ENCODE measurements around the gene PKM. TPM values are rescaled to one million over a fixed set of nuclear protein-coding genes. Genes with fewer than 3 reads are reported as not detected.
A peak's percentile ranks its signal among the peaks of the same experiment; 100 is the strongest.

The PKM gene
- polyA plus RNA-seq, 4 donors, result 320 to 718 (median 630) TPM

- DNase-seq (ENCODE audit: low read depth in 4 of 4, low spot score in 3 of 4), result no peak
Observed at GRCh38 chr15:72236381-72237003, 5.5 kb upstream of the PKM start.

GRCh38 chr15:72235298-72235697, 4.3 kb upstream of the PKM start:
- DNase-seq (ENCODE audit: low read depth in 4 of 4, low spot score in 3 of 4), result no peak

GRCh38 chr15:72233769-72234168, 2.8 kb upstream of the PKM start:
- DNase-seq (ENCODE audit: low read depth in 4 of 4, low spot score in 3 of 4), result no peak

DNA sequence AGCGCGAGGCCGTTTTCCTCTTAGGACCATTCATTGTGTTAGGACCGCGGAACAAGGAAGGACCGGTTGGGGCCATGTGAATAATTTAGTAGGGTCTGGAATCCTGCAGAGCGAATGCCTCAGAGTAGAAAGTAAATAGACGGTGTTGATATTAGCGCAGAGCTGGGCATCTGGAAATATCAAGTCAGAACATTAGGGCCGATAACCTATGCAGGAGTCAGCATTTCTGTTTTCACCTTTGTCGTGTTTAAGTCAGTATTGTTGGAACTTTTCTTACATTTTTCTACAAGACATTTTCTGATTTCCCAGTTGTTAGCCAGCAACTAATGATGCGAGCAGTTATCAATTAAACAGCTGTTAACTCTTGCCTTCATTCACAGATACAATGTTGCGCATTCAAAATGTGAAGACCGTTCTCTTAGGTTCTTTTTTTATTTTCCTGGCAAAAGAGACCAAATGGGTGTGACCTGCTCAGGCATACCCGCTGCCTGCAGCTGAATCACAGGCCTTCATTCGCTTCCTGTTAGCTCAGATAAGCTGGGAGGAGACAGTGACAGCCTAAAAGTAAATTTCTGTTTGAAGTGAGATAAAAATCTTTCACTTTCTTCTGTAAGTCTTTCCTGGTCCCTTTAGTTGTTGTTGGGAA, 966 bp upstream of the PKM start:
- DNase-seq (ENCODE audit: low read depth in 4 of 4, low spot score in 3 of 4), result no peak

DNA sequence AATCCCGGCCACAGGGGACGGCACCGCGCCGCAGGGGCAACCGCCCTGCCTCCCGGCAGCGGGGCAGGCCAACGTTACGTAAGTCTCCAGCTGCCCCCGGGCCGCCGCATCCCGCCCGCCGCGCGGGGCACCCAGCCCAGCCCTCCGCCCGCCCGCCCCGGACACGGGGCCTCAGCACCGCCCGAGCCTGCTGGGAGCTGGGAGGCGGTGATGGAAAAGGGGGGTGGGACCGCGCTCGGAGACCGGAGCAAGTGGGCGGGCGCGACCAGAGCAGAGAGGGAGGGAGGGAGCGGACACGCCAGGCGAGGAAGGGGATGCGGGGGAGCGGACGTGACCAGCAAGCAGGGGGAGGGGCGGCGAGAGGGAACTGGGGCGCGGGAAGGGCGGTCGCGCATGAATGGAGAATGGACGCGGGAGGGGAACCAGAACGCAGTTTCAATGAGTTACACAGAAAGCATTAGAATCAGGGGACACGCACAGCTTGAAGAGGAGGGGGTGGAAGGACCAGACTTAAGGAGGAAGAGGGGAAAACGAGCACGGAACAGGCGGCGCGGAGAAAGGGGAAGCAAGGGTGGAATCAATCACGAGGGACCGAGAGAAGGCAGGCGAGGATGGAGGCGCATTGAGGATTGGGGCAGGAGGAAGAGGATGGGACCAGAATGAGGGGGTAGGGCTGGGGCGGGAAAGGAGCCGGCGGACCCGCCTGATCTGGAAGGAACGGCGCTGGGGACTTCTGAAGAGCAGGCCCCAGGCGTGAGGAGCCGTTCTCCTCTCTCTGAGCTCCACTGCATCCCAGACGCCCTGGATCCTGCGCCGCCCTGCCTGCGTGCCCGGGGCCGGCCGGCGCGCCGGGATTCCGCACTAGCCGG, 559 bp downstream of the PKM start:
- peak; percentile 84 to 88 (median 86) for DNase-seq (ENCODE audit: low read depth in 4 of 4, low spot score in 3 of 4)

GRCh38 chr15:72229947-72230196, 1.1 kb downstream of the PKM start:
- DNase-seq (ENCODE audit: low read depth in 4 of 4, low spot score in 3 of 4), result no peak

GRCh38 chr15:72229076-72229946, 1.7 kb downstream of the PKM start:
- peak in 1 of 4 donors; percentile 19 for DNase-seq (ENCODE audit: low read depth in 4 of 4, low spot score in 3 of 4)

DNA sequence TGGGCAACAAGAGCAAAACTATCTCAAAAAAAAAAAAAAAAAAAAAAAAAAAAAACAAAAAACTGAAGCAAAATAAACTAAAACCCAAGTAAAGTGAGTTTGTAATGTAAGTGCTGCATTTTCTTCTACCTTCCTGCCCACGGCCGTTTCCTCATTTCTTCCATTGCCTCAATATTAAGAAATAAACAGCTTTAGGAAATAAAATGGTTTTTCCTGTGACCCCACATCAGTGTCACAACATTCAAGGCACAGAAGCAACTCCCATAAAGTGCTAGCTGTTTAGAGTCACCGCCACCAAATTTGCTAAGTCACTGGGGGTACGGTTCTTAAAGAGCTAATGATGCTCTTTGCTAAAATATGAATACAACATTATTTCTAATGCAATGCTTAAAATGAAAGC, 3.3 kb downstream of the PKM start:
- no peak for DNase-seq (ENCODE audit: low read depth in 4 of 4, low spot score in 3 of 4)

DNA sequence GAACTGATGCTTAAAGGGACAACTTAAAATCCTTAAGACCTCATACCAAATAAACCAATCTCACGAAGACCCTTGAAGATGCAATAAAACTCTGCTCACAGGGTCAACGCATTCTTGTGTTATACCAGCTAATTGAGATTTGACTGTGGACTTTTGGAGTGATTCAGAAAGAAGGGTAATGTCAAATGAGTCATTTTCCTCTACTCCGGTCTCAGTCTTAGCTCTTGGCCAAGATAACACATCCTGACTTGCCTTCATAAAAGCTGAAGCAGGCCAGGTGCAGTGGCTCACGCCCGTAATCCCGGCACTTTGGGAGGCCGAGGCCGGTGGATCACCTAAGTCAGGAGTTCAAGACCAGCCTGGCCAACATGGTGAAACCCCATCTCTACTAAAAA, 3.8 kb downstream of the PKM start:
- DNase-seq (ENCODE audit: low read depth in 4 of 4, low spot score in 3 of 4), result no peak

GRCh38 chr15:72223278-72223677, 7.7 kb downstream of the PKM start:
- DNase-seq (ENCODE audit: low read depth in 4 of 4, low spot score in 3 of 4), result no peak

DNA sequence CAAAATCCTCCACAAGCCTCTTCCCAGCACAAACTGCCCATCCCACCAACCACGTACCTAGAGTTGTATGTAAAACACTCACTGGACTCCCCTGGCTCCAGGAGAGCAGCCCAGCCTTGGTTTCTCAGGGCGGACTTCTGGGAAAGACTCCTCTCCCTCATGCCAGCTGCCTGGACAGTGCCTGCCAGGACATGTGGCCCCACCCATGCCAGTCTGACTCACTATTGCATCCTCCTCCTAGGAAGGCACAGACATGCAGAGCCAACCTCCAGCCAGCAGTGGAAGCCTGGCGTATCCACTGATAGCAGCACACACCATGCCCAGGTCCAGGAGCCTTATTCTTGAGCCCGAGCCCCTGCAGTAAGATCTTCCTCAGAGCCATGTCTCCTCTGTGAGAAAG, 8.6 kb downstream of the PKM start:
- no peak for DNase-seq (ENCODE audit: low read depth in 4 of 4, low spot score in 3 of 4)

DNA sequence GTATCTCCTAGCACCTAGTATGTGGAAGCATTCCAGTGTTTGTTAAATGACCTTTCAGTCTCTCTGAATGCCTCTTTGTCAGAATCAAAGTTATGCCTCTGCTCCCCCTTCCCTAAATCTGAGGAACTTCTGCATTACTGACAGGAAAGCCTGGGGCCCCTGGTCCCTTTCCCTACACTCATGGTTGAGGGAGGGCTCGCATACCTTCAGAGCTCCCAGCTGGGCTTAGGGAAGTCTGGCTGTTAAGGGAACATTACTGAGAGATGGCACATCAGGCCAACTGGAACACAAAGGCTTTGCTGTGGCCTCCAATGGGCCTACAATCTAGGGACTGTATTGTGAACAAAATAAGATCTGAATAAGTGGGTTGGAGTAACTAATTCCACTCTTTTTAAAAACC, 10.3 kb downstream of the PKM start:
- no peak for DNase-seq (ENCODE audit: low read depth in 4 of 4, low spot score in 3 of 4)

GRCh38 chr15:72217216-72217615, 13.8 kb downstream of the PKM start:
- DNase-seq (ENCODE audit: low read depth in 4 of 4, low spot score in 3 of 4), result no peak

- DNase-seq (ENCODE audit: low read depth in 4 of 4, low spot score in 3 of 4), result no peak
Observed at GRCh38 chr15:72216079-72216478, 14.9 kb downstream of the PKM start.

GRCh38 chr15:72207558-72208085, 23.4 kb downstream of the PKM start:
- no peak for DNase-seq (ENCODE audit: low read depth in 4 of 4, low spot score in 3 of 4)

DNA sequence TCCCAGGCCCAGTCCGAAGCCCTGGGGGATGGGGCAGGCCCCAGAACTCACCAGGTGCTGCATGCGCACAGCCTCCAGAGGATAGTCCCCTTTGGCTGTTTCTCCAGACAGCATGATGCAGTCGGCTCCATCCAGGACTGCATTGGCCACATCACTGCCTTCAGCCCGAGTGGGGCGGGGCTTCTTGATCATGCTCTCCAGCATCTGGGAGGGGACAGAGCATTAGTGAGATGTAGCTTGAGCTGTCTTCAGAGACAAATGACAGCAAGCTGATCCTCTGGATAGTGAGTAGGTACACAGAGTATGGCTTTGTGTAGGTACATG, 24.4 kb downstream of the PKM start:
- no peak for DNase-seq (ENCODE audit: low read depth in 4 of 4, low spot score in 3 of 4)

GRCh38 chr15:72205896-72206676, 24.9 kb downstream of the PKM start:
- DNase-seq (ENCODE audit: low read depth in 4 of 4, low spot score in 3 of 4), result no peak

DNA sequence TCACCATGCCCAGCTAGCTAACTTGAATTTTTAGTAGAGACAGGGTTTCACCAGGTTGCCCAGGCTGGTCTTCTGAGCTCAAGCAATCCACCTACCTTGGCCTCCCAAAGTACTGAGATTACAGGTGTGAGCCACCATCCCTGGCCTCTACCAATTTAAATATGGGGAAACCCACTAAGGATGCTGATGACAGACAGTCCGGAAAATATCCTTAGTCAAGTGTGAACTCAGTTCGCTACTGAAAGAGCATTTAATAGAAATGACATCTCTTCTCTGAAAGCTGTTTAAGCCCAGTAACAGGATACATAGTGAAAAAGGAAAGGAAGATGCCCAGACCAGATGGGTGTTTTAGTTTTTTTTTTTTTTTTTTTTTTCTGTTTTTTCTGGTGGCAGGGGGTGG, 25.7 kb downstream of the PKM start:
- DNase-seq (ENCODE audit: low read depth in 4 of 4, low spot score in 3 of 4), result no peak

DNA sequence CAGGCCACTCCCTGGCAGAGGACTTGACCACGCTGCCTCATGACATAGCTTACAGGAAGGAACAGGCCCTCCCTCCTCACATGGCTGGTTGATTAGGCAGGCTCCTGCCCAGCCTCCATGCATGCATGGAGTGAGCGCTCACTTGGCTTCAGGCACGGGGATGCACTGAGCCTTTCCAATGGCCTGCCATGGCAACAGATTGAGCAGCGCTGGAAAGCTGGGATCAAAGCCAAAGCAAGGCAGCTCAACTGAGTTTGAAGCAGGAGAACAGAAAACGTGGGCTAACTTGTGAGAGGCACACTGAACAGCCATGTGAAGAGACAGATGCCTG, 27.5 kb downstream of the PKM start:
- DNase-seq (ENCODE audit: low read depth in 4 of 4, low spot score in 3 of 4), result no peak

GRCh38 chr15:72202801-72203506, 28.0 kb downstream of the PKM start:
- DNase-seq (ENCODE audit: low read depth in 4 of 4, low spot score in 3 of 4), result no peak
